HCT116 (cell line): ENCODE data around the gene PLCB2. TPM values are rescaled to one million over a fixed set of nuclear protein-coding genes. Genes with fewer than 3 reads are reported as not detected.

ENCODE experiments used
- ATAC-seq: fragments of 200-7000 bp; cut with Tn5 transposase; 2 replicates; pipeline ENCODE4 v1.9.1; 2020; ENCODE audit warnings: mild to moderate bottlenecking, moderate library complexity
- BruUV-seq: library from RNA; stranded (reverse); fragments of 400-500 nt; replicated peaks from 2 replicates; lab custom pipeline; 2021; lab: Mats Ljungman, UMichigan
- CTCF ChIA-PET: fragments of 300-600 bp; sonication (Branson Sonifier 250); formaldehyde crosslinking; loops from one replicate; lab custom pipeline; 2021; ENCODE audit warnings: antibody characterized with exemption; lab: Charles Lee
- POLR2A ChIA-PET: fragments of 300-600, 350-600 bp; sonication (Branson Sonifier 250); formaldehyde crosslinking; loops from one replicate; lab custom pipeline; 2021; ENCODE audit warnings: antibody characterized with exemption; lab: Charles Lee
- RAD21 ChIA-PET, 2 experiments: fragments of 300-600 bp; sonication (Branson Sonifier 250); formaldehyde crosslinking; loops; one replicate each; lab custom pipeline; 2023; ENCODE audit warnings: low total read pairs in 2 of 2; ENCODE audit not compliant: uncharacterized antibody in 2 of 2, unreplicated experiment in 2 of 2, low non-redundant PET in 1 of 2; lab: Charles Lee
- DNase-seq: peaks from one replicate; pipeline ENCODE4 v3.0.0-alpha.2; 2010; ENCODE audit warnings: low read depth, low spot score
- H2AFZ ChIP-seq: fragments of 200-600 bp; shearing (Covaris generic), sonication (generic); 2 replicates; pipeline ENCODE4 v1.6.1; 2017; ENCODE audit warnings: low read depth, mixed run types, mixed read lengths, antibody characterized with exemption, low read length; ENCODE audit not compliant: poor library complexity, severe bottlenecking
- H3K27ac ChIP-seq: 2 replicates; pipeline ENCODE4 v1.5.1; 2012; ENCODE audit warnings: low read depth, low read length
- H3K27me3 ChIP-seq: fragments of 200-600 bp; sonication (generic); 2 replicates; pipeline ENCODE4 v1.6.1; 2016; ENCODE audit warnings: mixed run types, low read length, mixed read lengths; ENCODE audit not compliant: insufficient read depth
- H3K36me3 ChIP-seq, 2 experiments: fragments of 200-500 bp in 1 of 2; fragments of 200-600 bp in 1 of 2; sonication (Bioruptor generic) in 1 of 2; sonication (generic) in 1 of 2; 2 replicates each; pipeline versions ENCODE4 v1.5.1 to v1.6.1; 2014 to 2016; ENCODE audit warnings: low read length in 2 of 2, inconsistent platforms in 1 of 2, mixed read lengths in 1 of 2, mixed run types in 1 of 2; ENCODE audit not compliant: insufficient read depth in 2 of 2, control insufficient read depth in 1 of 2
- H3K4me1 ChIP-seq, 2 experiments: fragments of 200-600 bp in 1 of 2; sonication (generic) in 1 of 2; 2 replicates each; pipeline versions ENCODE4 v1.5.1 to v1.6.1; 2012 to 2017; ENCODE audit warnings: low read length in 2 of 2, inconsistent platforms in 1 of 2, mild to moderate bottlenecking in 1 of 2, mixed read lengths in 1 of 2, mixed run types in 1 of 2, moderate library complexity in 1 of 2; ENCODE audit not compliant: insufficient read depth in 2 of 2, control insufficient read depth in 1 of 2
- H3K4me2 ChIP-seq: fragments of 200-600 bp; sonication (generic); 2 replicates; pipeline ENCODE4 v1.6.1; 2017; ENCODE audit warnings: mixed run types, low read length, mixed read lengths
- H3K4me3 ChIP-seq, 2 experiments: fragments of 200-600 bp in 1 of 2; sonication (generic) in 1 of 2; replicated peaks in 1 of 2; 2 replicates each; pipeline ENCODE4 v1.5.1; 2011 to 2016; ENCODE audit warnings: low read length in 2 of 2, control low read depth in 1 of 2, low read depth in 1 of 2, mild to moderate bottlenecking in 1 of 2, mixed read lengths in 1 of 2, mixed run types in 1 of 2
- H3K79me2 ChIP-seq: fragments of 200-600 bp; sonication (generic); 2 replicates; pipeline ENCODE4 v1.6.1; 2017; ENCODE audit warnings: mild to moderate bottlenecking, mixed run types, low read length, moderate library complexity, mixed read lengths; ENCODE audit not compliant: insufficient read depth
- H3K9ac ChIP-seq: fragments of 200-600 bp; sonication (generic); 2 replicates; pipeline ENCODE4 v1.6.1; 2016; ENCODE audit warnings: low read length, mixed read lengths
- H3K9me2 ChIP-seq: fragments of 200-600 bp; sonication (generic), shearing (Covaris generic); 2 replicates; pipeline ENCODE4 v1.6.1; 2017; ENCODE audit warnings: mixed run types, mild to moderate bottlenecking, moderate library complexity; ENCODE audit not compliant: insufficient read depth
- H3K9me3 ChIP-seq, 2 experiments: fragments of 200-500 bp in 1 of 2; fragments of 200-600 bp in 1 of 2; sonication (Bioruptor generic) in 1 of 2; sonication (generic) in 1 of 2; 2 replicates each; pipeline ENCODE4 v1.6.1; 2014 to 2017; ENCODE audit warnings: low read length in 2 of 2, mixed read lengths in 2 of 2, inconsistent platforms in 1 of 2, low read depth in 1 of 2, mild to moderate bottlenecking in 1 of 2, mixed run types in 1 of 2, moderate library complexity in 1 of 2; ENCODE audit not compliant: control insufficient read depth in 1 of 2, insufficient read depth in 1 of 2
- H4K20me1 ChIP-seq: fragments of 200-600 bp; sonication (generic), shearing (Covaris generic); 2 replicates; pipeline ENCODE4 v1.6.1; 2017; ENCODE audit warnings: mixed run types, mild to moderate bottlenecking, moderate library complexity; ENCODE audit not compliant: insufficient read depth
- CEBPB ChIP-seq: IDR thresholded peaks from 2 replicates; pipeline ENCODE4 v1.6.1; 2012; ENCODE audit warnings: low read depth
- EZH2phosphoT487 ChIP-seq: fragments of 200-600 bp; IDR thresholded peaks from 2 replicates; pipeline ENCODE4 v1.6.1; 2018; ENCODE audit warnings: antibody characterized with exemption, borderline replicate concordance
- MAX ChIP-seq: IDR thresholded peaks from 2 replicates; pipeline ENCODE4 v1.6.1; 2012
- RAD21 ChIP-seq: IDR thresholded peaks from 2 replicates; pipeline ENCODE4 v1.6.1; 2012; ENCODE audit warnings: low read depth, mild to moderate bottlenecking
- REST ChIP-seq: IDR thresholded peaks from 2 replicates; pipeline ENCODE4 v1.6.1; 2012; ENCODE audit warnings: low read depth
- SIN3A ChIP-seq: IDR thresholded peaks from 2 replicates; pipeline ENCODE4 v1.6.1; 2012; ENCODE audit warnings: low read depth
- SRF ChIP-seq: IDR thresholded peaks from 2 replicates; pipeline ENCODE4 v1.6.1; 2012; ENCODE audit warnings: low read depth
- TCF7L2 ChIP-seq: IDR thresholded peaks from 2 replicates; pipeline ENCODE4 v1.7.0; 2011; ENCODE audit warnings: borderline replicate concordance, inconsistent platforms; ENCODE audit not compliant: insufficient read depth, insufficient read length; ENCODE audit errors: extremely low read depth
- ZFX ChIP-seq: fragments of 450-650 bp; IDR thresholded peaks from 2 replicates; pipeline ENCODE4 v1.6.1; 2017
- ZNF274 ChIP-seq: fragments of 200-500 bp; sonication (Bioruptor generic); IDR thresholded peaks from 2 replicates; pipeline ENCODE4 v1.6.1; 2014; ENCODE audit warnings: mild to moderate bottlenecking, low read depth, low read length, inconsistent platforms
- intact Hi-C: fragments of 100-400 bp; cut with micrococcal nuclease; formaldehyde crosslinking; loops from 2 replicates; pipeline ENCODE4 v1.10.0; 2022
- total RNA-seq: library from RNA; stranded (reverse); gene quantifications from one replicate; pipeline ENCODE4 v1.2.1, GENCODE V29; 2021; ENCODE audit not compliant: unreplicated experiment

The PLCB2 gene
- total RNA-seq, 1 experiment from 2014 or later, result 2.8 TPM

- no peak for TF ChIP-seq REST
- no peak for TF ChIP-seq MAX
- TF ChIP-seq EZH2phosphoT487, result no peak
- TF ChIP-seq ZNF274, result no peak
Measured at GRCh38 chr15:40352281-40352901, 44.7 kb upstream of the PLCB2 start (continued).

GRCh38 chr15:40349163-40349562 lies 41.4 kb upstream of the PLCB2 start:
- ChIA-PET CTCF (no interaction called here), POLR2A (no interaction called here), RAD21 (no interaction called here)
- no peak for DNase-seq
- H3K9me2 ChIP-seq, result no peaks in the 10 kb centered on the region
- no peak overlapping the region for H2AFZ ChIP-seq
- H3K9me3 ChIP-seq, result no peaks in the 10 kb centered on the region
- no peak overlapping the region for H3K9ac ChIP-seq
- ATAC-seq, result no peak
- H3K4me2 ChIP-seq, result no peak overlapping the region
- H3K36me3 ChIP-seq, result no peaks in the 10 kb centered on the region
- H3K4me3 ChIP-seq, result no peak overlapping the region
- H3K4me1 ChIP-seq, result peaks cover 2 to 41% of the 10 kb centered on the region in 2 experiments; a peak in 3 of 4 replicates
- no peaks in the 10 kb centered on the region for H4K20me1 ChIP-seq
- no peak overlapping the region for H3K27ac ChIP-seq
- intact Hi-C loops, result loop anchor here (10.0 kb wide), 1 partner anchor 156 kb away; no protein-coding TSS in a partner anchor
- TF ChIP-seq RAD21 (no peak), ZFX (no peak), TCF7L2 (no peak), SRF (no peak), CEBPB (no peak), SIN3A (no peak)
- no peaks in the 10 kb centered on the region for H3K79me2 ChIP-seq
- no TSS peak for BruUV-seq
- H3K27me3 ChIP-seq, result no peaks in the 10 kb centered on the region
